Transverse colon (tissue), 4 donors: ENCODE results near the gene FAM169A. TPM values are rescaled to one million over a fixed set of nuclear protein-coding genes. Genes with fewer than 3 reads are reported as not detected.

ENCODE experiments used
- DNase-seq: peaks from one replicate; pipeline ENCODE4 v3.0.0-alpha.2; 2019
- H3K27ac ChIP-seq, 4 donors: fragments of 200-600 bp; sonication (generic); 2 replicates each; pipeline ENCODE4 v1.5.1; 2016 to 2018; ENCODE audit warnings: inconsistent platforms in 4 of 4
- H3K27me3 ChIP-seq: fragments of 200-600 bp; sonication (generic); 2 replicates; pipeline ENCODE4 v1.5.1; 2017; ENCODE audit warnings: inconsistent platforms
- H3K36me3 ChIP-seq, 4 donors: fragments of 200-600 bp; sonication (generic); 2 replicates each; pipeline ENCODE4 v1.5.1; 2017 to 2019; ENCODE audit warnings: inconsistent platforms in 4 of 4
- H3K4me1 ChIP-seq, 4 donors: fragments of 200-600 bp; sonication (generic); 2 replicates each; pipeline ENCODE4 v1.5.1; 2017 to 2020; ENCODE audit warnings: inconsistent platforms in 4 of 4
- H3K4me3 ChIP-seq, 4 donors: fragments of 200-600 bp; sonication (generic); 1 replicate in 1 of 4; 2 replicates in 3 of 4; pipeline versions ENCODE4 v1.5.1 to v1.6.1; 2017 to 2019; ENCODE audit warnings: inconsistent platforms in 4 of 4
- H3K9me3 ChIP-seq, 2 donors: fragments of 200-600 bp; sonication (generic); 2 replicates each; pipeline ENCODE4 v1.5.1; 2017 to 2019; ENCODE audit warnings: inconsistent platforms in 2 of 2
- EP300 ChIP-seq: sonication (generic); formaldehyde crosslinking; IDR thresholded peaks from one replicate; pipeline ENCODE4 v1.6.1; 2017; ENCODE audit warnings: antibody characterized with exemption, low read depth
- POLR2A ChIP-seq: fragments of 450-650 bp; IDR thresholded peaks from one replicate; pipeline ENCODE4 v1.6.1; 2016; ENCODE audit warnings: antibody characterized with exemption, mild to moderate bottlenecking, moderate library complexity
- POLR2AphosphoS5 ChIP-seq, 3 donors: sonication (generic); formaldehyde crosslinking; IDR thresholded peaks; one replicate each; pipeline ENCODE4 v1.6.1; 2016; ENCODE audit warnings: antibody characterized with exemption in 3 of 3
- WGBS, 2 donors: methylation state at CpG; one replicate each; pipeline ENCODE4 v1.1.5; 2018; ENCODE audit warnings: low coverage in 1 of 2; 5-methylcytosine and 5-hydroxymethylcytosine counted together
- in situ Hi-C, 4 donors: fragments of 200-750 bp; cut with MboI; loops; one replicate each; pipeline versions ENCODE4 v1.15.0 to v1.15.1; 2017; ENCODE audit warnings: low sequenced_read_pairs in 3 of 4, low pct_ligation_motif_present in 1 of 4, low pct_unique_long_range_greater_than_20kb in 1 of 4
- intact Hi-C: fragments of 100-400 bp; cut with DNase I; formaldehyde crosslinking; loops from one replicate; pipeline ENCODE4 v1.15.1; 2023; ENCODE audit warnings: low total_unique reads
- total RNA-seq, 4 donors: library from RNA; depleted of rRNA; stranded (reverse); fragments of >200 nt; gene quantifications; one replicate each; pipeline ENCODE4 v1.1.0, GENCODE V29; 2016
- TF ChIP-seq, protein P1 (sequence below), 5 experiments: fragments of 200-600 bp in 3 of 5; fragments of 450-650 bp in 2 of 5; sonication (generic) in 3 of 5; IDR thresholded peaks; 1 replicate in 2 of 5; 2 replicates in 3 of 5; pipeline ENCODE4 v1.5.1; 2016 to 2017; ENCODE audit warnings: antibody characterized with exemption in 5 of 5, inconsistent platforms in 3 of 5, mild to moderate bottlenecking in 2 of 5, moderate library complexity in 1 of 5

The FAM169A gene
- total RNA-seq, 4 donors from 2014 or later, result 0.20 to 14.6 (median 2.5) TPM

DNA sequence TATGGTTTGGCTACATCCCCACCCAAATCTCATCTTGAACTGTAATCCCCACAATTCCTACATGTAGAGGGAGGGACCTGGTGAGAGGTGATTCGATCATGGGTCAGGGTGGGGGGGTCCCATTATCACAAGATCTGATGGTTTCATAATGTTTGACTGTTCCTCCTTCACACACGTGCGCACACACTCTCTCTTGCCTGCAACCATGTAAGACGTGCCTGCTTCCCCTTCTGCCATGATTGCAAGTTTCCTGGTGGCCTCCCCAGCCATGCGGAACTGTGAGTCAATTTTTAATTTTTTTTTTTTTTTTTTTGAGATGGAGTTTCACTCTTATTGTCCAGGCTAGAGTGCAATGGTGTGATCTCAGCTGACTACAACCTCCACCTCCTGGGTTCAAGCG lies 27.0 kb downstream of the FAM169A start:
- DNase-seq, result no peak
- Histone ChIP-seq H3K27me3 (no peaks in the 10 kb centered on the region), H3K9me3 (no peaks in the 10 kb centered on the region), H3K27ac (no peak overlapping the region), H3K4me1 (peaks cover 0 to 12% (median 6%) of the 10 kb centered on the region in 4 donors), H3K36me3 (no peaks in the 10 kb centered on the region), H3K4me3 (no peak overlapping the region)
- in situ Hi-C loops, result no loop called here
- 84 to 90% methylated on average over 6 of the region's 6 CpGs for WGBS, 2 donors
- no peak for TF ChIP-seq EP300
- TF ChIP-seq POLR2A, result no peak
- no peak for TF ChIP-seq POLR2AphosphoS5 (IDR thresholded peaks at IDR 0.05)
- TF ChIP-seq, protein P1, sequence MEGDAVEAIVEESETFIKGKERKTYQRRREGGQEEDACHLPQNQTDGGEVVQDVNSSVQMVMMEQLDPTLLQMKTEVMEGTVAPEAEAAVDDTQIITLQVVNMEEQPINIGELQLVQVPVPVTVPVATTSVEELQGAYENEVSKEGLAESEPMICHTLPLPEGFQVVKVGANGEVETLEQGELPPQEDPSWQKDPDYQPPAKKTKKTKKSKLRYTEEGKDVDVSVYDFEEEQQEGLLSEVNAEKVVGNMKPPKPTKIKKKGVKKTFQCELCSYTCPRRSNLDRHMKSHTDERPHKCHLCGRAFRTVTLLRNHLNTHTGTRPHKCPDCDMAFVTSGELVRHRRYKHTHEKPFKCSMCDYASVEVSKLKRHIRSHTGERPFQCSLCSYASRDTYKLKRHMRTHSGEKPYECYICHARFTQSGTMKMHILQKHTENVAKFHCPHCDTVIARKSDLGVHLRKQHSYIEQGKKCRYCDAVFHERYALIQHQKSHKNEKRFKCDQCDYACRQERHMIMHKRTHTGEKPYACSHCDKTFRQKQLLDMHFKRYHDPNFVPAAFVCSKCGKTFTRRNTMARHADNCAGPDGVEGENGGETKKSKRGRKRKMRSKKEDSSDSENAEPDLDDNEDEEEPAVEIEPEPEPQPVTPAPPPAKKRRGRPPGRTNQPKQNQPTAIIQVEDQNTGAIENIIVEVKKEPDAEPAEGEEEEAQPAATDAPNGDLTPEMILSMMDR (IDR thresholded peaks at IDR 0.05), result no peak
- intact Hi-C loops, result no loop called here

- H3K4me3 ChIP-seq, result no peak overlapping the region
- 70 to 73% methylated on average over 2 of the region's 2 CpGs for WGBS, 2 donors
Observed at GRCh38 chr5:74838262-74838661, 27.9 kb downstream of the FAM169A start.

DNA sequence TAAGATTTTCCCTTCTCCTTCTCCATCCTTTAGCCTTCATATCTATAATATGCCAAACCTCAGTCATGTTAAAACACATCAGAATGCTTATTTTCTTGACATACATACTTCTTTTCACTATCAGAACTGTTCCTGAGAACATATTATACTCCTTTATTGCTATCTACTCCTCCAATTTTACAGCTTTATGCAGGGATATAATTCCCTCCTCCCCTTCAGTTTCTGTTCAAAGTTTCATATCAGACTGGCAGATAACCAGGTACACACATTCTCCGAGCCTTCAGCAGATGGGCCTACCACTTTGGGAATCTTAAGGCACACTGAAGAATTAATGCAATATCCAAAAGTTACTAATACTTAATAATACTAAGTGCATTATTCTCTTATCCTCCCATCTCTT lies 29.1 kb downstream of the FAM169A start:
- intact Hi-C loops, result no loop called here
- 44 to 62% methylated on average over 1 of the region's 1 CpG for WGBS, 2 donors
- TF ChIP-seq, protein P1 (IDR thresholded peaks at IDR 0.05), result no peak
- TF ChIP-seq POLR2A (no peak), EP300 (no peak), POLR2AphosphoS5 (IDR thresholded peaks at IDR 0.05) (no peak)
- H3K27ac ChIP-seq, result peak overlapping the region; percentile 27 to 57 (median 43)
- no peak overlapping the region for H3K4me3 ChIP-seq
- H3K4me1 ChIP-seq, result peaks cover 0 to 30% (median 11%) of the 10 kb centered on the region in 4 donors
- no peaks in the 10 kb centered on the region for H3K27me3 ChIP-seq
- H3K36me3 ChIP-seq, result no peaks in the 10 kb centered on the region
- in situ Hi-C loops, result no loop called here
- no peak for DNase-seq
- no peaks in the 10 kb centered on the region for H3K9me3 ChIP-seq

More at GRCh38 chr5:74838262-74838661, 27.9 kb downstream of the FAM169A start:
- H3K27ac ChIP-seq, result no peak overlapping the region
- no peaks in the 10 kb centered on the region for H3K36me3 ChIP-seq
- H3K27me3 ChIP-seq, result no peaks in the 10 kb centered on the region
- H3K9me3 ChIP-seq, result no peaks in the 10 kb centered on the region
- no peak for DNase-seq
- TF ChIP-seq, protein P1 (IDR thresholded peaks at IDR 0.05), result no peak
- TF ChIP-seq EP300, result no peak
- TF ChIP-seq POLR2A, result no peak
- no peak for TF ChIP-seq POLR2AphosphoS5 (IDR thresholded peaks at IDR 0.05)
- intact Hi-C loops, result no loop called here
- in situ Hi-C loops, result no loop called here
- H3K4me1 ChIP-seq, result peaks cover 0 to 19% (median 7%) of the 10 kb centered on the region in 4 donors

DNA sequence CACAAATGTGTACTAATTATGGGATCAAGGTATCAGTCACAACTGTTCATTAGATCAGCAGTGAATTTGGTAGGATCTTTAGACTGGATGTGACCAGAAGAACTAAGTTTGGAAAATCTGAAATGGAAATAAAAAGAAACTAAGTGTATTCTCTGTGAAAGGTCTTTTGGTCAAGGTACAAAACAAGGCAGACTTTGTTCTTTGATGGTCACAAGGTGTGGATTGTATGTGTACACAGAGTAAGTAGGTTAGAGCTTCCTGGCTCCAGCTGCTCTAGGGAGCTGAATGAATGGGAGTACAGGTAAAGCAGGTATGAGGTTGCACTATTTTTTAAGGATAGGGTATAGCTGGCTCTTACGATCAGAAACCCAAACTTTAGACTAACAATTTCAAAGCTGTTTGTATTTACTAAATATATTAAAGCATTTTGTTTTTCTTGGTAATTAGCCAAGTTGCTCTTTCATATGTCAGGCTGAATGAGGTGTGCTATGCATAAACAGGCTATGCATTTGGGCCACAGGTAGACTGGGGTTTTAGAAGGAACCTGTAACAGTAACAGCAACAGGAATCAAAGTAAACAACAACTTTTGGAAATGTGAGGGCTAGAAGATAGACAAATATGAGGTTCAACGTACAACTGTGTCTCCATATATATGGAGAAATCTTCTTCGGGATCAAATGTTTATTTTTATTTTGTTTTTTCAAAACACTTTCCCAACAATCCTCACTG lies 32.5 kb downstream of the FAM169A start:
- DNase-seq, result peak; percentile 39
- no peak for TF ChIP-seq POLR2A
- peak in 2 of 3 donors; percentile 16 to 25 for TF ChIP-seq POLR2AphosphoS5 (IDR thresholded peaks at IDR 0.05)
- TF ChIP-seq, protein P1 (IDR thresholded peaks at IDR 0.05), result no peak
- TF ChIP-seq EP300, result no peak
- H3K4me3 ChIP-seq, result peak overlapping the region in 1 of 4 donors; percentile 28
- H3K4me1 ChIP-seq, result peaks cover 0 to 33% (median 11%) of the 10 kb centered on the region in 4 donors
- no peaks in the 10 kb centered on the region for H3K9me3 ChIP-seq
- no peaks in the 10 kb centered on the region for H3K27me3 ChIP-seq
- no peaks in the 10 kb centered on the region for H3K36me3 ChIP-seq
- intact Hi-C loops, result no loop called here
- H3K27ac ChIP-seq, result peak overlapping the region; percentile 70 to 81 (median 72)
- WGBS, 2 donors, result 61 to 64% methylated on average over 3 of the region's 3 CpGs
- in situ Hi-C loops, result no loop called here
